IMR-90 (cell line): ENCODE results near the gene ESRRB. TPM values are rescaled to one million over a fixed set of nuclear protein-coding genes. Genes with fewer than 3 reads are reported as not detected.

Experiments
- ATAC-seq: fragments of 200-7000 bp; cut with Tn5 transposase; 2 replicates; pipeline ENCODE4 v1.9.1; 2020; ENCODE audit warnings: low read depth, mild to moderate bottlenecking, moderate library complexity
- BruUV-seq: library from RNA; stranded (reverse); fragments of 400-500 nt; replicated peaks from 2 replicates; lab custom pipeline; 2021; lab: Mats Ljungman, UMichigan
- CTCF ChIA-PET: fragments of 300-600 bp; formaldehyde crosslinking; extraction: SDS; loops from one replicate; lab custom pipeline; 2021; ENCODE audit warnings: antibody characterized with exemption; lab: Yijun Ruan, JAX
- POLR2A ChIA-PET: fragments of 300-600 bp; sonication (Branson Sonifier 250); formaldehyde crosslinking; loops from one replicate; lab custom pipeline; 2022; ENCODE audit warnings: antibody characterized with exemption; ENCODE audit not compliant: unreplicated experiment; lab: Charles Lee
- DNase-seq: peaks from one replicate; pipeline ENCODE4 v3.0.0; 2013
- H2AFZ ChIP-seq: replicated peaks from 2 replicates; pipeline ENCODE3; 2013; ENCODE audit warnings: low read length, mild to moderate bottlenecking; ENCODE audit not compliant: poor library complexity
- H2AK5ac ChIP-seq: 2 replicates; pipeline ENCODE4 v1.6.1; 2013; ENCODE audit warnings: low read depth, low read length, inconsistent platforms
- H2AK9ac ChIP-seq: replicated peaks from 2 replicates; pipeline ENCODE3; 2013; ENCODE audit warnings: mild to moderate bottlenecking, low read depth, low read length, moderate library complexity; ENCODE audit not compliant: poor library complexity
- H2BK120ac ChIP-seq: 2 replicates; pipeline ENCODE4 v1.6.1; 2013; ENCODE audit warnings: low read depth, low read length, inconsistent platforms
- H2BK15ac ChIP-seq: 3 replicates; pipeline ENCODE4 v1.6.1; 2013; ENCODE audit warnings: low read depth, low read length, inconsistent platforms
- H2BK20ac ChIP-seq: 2 replicates; pipeline ENCODE4 v1.6.1; 2013; ENCODE audit warnings: low read depth, mild to moderate bottlenecking, inconsistent platforms, low read length, moderate library complexity
- H2BK5ac ChIP-seq: 2 replicates; pipeline ENCODE4 v1.6.1; 2013; ENCODE audit warnings: mild to moderate bottlenecking, low read depth, low read length, inconsistent platforms; ENCODE audit not compliant: poor library complexity, severe bottlenecking
- H3K14ac ChIP-seq: replicated peaks from 2 replicates; pipeline ENCODE4 v1.6.1; 2013; ENCODE audit warnings: low read depth, low read length, inconsistent platforms
- H3K18ac ChIP-seq: 2 replicates; pipeline ENCODE4 v1.6.1; 2013; ENCODE audit warnings: low read depth, low read length, control low read depth
- H3K23ac ChIP-seq: 2 replicates; pipeline ENCODE4 v1.6.1; 2013; ENCODE audit warnings: low read depth, low read length, inconsistent platforms
- H3K27ac ChIP-seq: 2 replicates; pipeline ENCODE4 v1.5.1; 2013; ENCODE audit warnings: mild to moderate bottlenecking, control low read depth, low read length; ENCODE audit not compliant: insufficient read depth
- H3K27me3 ChIP-seq: 2 replicates; pipeline ENCODE4 v1.6.1; 2013; ENCODE audit warnings: low read length; ENCODE audit not compliant: control insufficient read depth, insufficient read depth
- H3K36me3 ChIP-seq: 2 replicates; pipeline ENCODE4 v1.6.1; 2013; ENCODE audit warnings: low read length, mixed read lengths; ENCODE audit not compliant: control insufficient read depth, insufficient read depth
- H3K4ac ChIP-seq: 2 replicates; pipeline ENCODE4 v1.6.1; 2013; ENCODE audit warnings: low read depth, low read length, inconsistent platforms
- H3K4me1 ChIP-seq: 2 replicates; pipeline ENCODE4 v1.6.1; 2013; ENCODE audit warnings: low read length, mixed read lengths; ENCODE audit not compliant: control insufficient read depth, insufficient read depth
- H3K4me2 ChIP-seq: 2 replicates; pipeline ENCODE4 v1.6.1; 2013; ENCODE audit warnings: low read depth, mild to moderate bottlenecking, control low read depth, low read length, moderate library complexity
- H3K4me3 ChIP-seq: 2 replicates; pipeline ENCODE4 v1.5.1; 2013; ENCODE audit warnings: low read depth, mild to moderate bottlenecking, control low read depth, low read length, moderate library complexity; ENCODE audit not compliant: insufficient read depth
- H3K56ac ChIP-seq: 2 replicates; pipeline ENCODE4 v1.6.1; 2013; ENCODE audit warnings: low read length, inconsistent platforms; ENCODE audit not compliant: insufficient read depth; ENCODE audit errors: extremely low read depth
- H3K79me1 ChIP-seq, 2 experiments: 2 replicates each; pipeline ENCODE4 v1.6.1; 2013; ENCODE audit warnings: low read length in 2 of 2, inconsistent platforms in 1 of 2, low read depth in 1 of 2
- H3K9ac ChIP-seq: 2 replicates; pipeline ENCODE4 v1.6.1; 2013; ENCODE audit warnings: low read depth, low read length, control low read depth
- H3K9me1 ChIP-seq: 2 replicates; pipeline ENCODE4 v1.6.1; 2013; ENCODE audit warnings: low read length, inconsistent platforms; ENCODE audit not compliant: insufficient read depth
- H3K9me3 ChIP-seq: 2 replicates; pipeline ENCODE4 v1.6.1; 2013; ENCODE audit warnings: low read length; ENCODE audit not compliant: control insufficient read depth, insufficient read depth
- H4K20me1 ChIP-seq: 2 replicates; pipeline ENCODE4 v1.6.1; 2013; ENCODE audit warnings: low read length, inconsistent platforms; ENCODE audit not compliant: insufficient read depth
- H4K5ac ChIP-seq: 2 replicates; pipeline ENCODE4 v1.6.1; 2013; ENCODE audit warnings: mild to moderate bottlenecking, low read depth, low read length, control low read depth
- H4K8ac ChIP-seq, 2 experiments: 2 replicates each; pipeline ENCODE4 v1.6.1; 2013; ENCODE audit warnings: low read depth in 2 of 2, low read length in 2 of 2, control low read depth in 1 of 2, inconsistent platforms in 1 of 2
- H4K91ac ChIP-seq: 2 replicates; pipeline ENCODE4 v1.6.1; 2013; ENCODE audit warnings: low read depth, low read length, inconsistent platforms; ENCODE audit not compliant: insufficient read depth
- CEBPB ChIP-seq: IDR thresholded peaks from 2 replicates; pipeline ENCODE4 v1.6.1; 2012; ENCODE audit warnings: low read depth, low read length, improper control_type of control experiment
- ELK1 ChIP-seq: fragments of 150-350 bp; IDR thresholded peaks from 2 replicates; pipeline ENCODE4 v1.6.1; 2016; ENCODE audit warnings: low read depth, mild to moderate bottlenecking, low read length, moderate library complexity, borderline replicate concordance
- MXI1 ChIP-seq: IDR thresholded peaks from 2 replicates; pipeline ENCODE4 v1.6.1; 2012; ENCODE audit warnings: low read depth, mild to moderate bottlenecking, low read length, moderate library complexity, borderline replicate concordance
- NFE2L2 ChIP-seq: fragments of 150-350 bp; IDR thresholded peaks from 2 replicates; pipeline ENCODE4 v1.6.1; 2016; ENCODE audit warnings: low read depth, mild to moderate bottlenecking, low read length
- RCOR1 ChIP-seq: IDR thresholded peaks from 2 replicates; pipeline ENCODE4 v1.6.1; 2012; ENCODE audit warnings: mild to moderate bottlenecking, low read length, improper control_type of control experiment; ENCODE audit not compliant: insufficient replicate concordance
- RFX5 ChIP-seq: IDR thresholded peaks from 2 replicates; pipeline ENCODE4 v1.8.0; 2012; ENCODE audit warnings: low read depth, mild to moderate bottlenecking, low read length, moderate library complexity
- SMC3 ChIP-seq: fragments of 150-350 bp; IDR thresholded peaks from 2 replicates; pipeline ENCODE4 v1.6.1; 2016; ENCODE audit warnings: low read depth, mild to moderate bottlenecking, antibody characterized with exemption, low read length, moderate library complexity
- USF2 ChIP-seq: fragments of 150-350 bp; IDR thresholded peaks from 2 replicates; pipeline ENCODE4 v1.6.1; 2017; ENCODE audit warnings: mild to moderate bottlenecking, antibody characterized with exemption, low read length, low read depth
- WGBS, 2 experiments: methylation state at CpG; one replicate each; pipeline versions ENCODE4 v1.1.5 to v1.1.7; 2013; ENCODE audit warnings: missing lambda C conversion rate in 2 of 2; ENCODE audit not compliant: insufficient read length in 1 of 2; ENCODE audit errors: extremely low coverage in 2 of 2; 5-methylcytosine and 5-hydroxymethylcytosine counted together
- dilution Hi-C: fragments of 300-500 bp; cut with HindIII; formaldehyde crosslinking; loops from one replicate; pipeline ENCODE4 v1.14.3; 2018; ENCODE audit warnings: low sequenced_read_pairs; ENCODE audit not compliant: unreplicated experiment
- in situ Hi-C: fragments of 300-500 bp; cut with MboI; formaldehyde crosslinking; loops from 3 replicates; pipeline ENCODE4 v1.14.3; 2019; ENCODE audit warnings: low sequenced_read_pairs, inconsistent platforms, mixed read lengths
- intact Hi-C: fragments of 100-400 bp; cut with micrococcal nuclease; formaldehyde crosslinking; loops from 2 replicates; pipeline ENCODE4 v1.10.0; 2022
- polyA plus RNA-seq, 3 experiments: library from polyadenylated mRNA; depleted of rRNA; stranded (reverse); fragments of >200 nt; gene quantifications; 2 replicates each; pipeline ENCODE4 v1.2.3, GENCODE V29; 2012; ENCODE audit warnings: low replicate concordance in 1 of 3
- total RNA-seq: library from RNA; depleted of rRNA; stranded (reverse); fragments of >200 nt; gene quantifications from 2 replicates; pipeline ENCODE4 v1.2.3, GENCODE V29; 2012

Gene ESRRB
- total and polyA plus RNA-seq, 2 of the 4 experiments (the other 2 are of a cell fraction) = not detected

GRCh38 chr14:76500480-76500879 is 124.5 kb downstream of the ESRRB start:
- H3K18ac ChIP-seq = no peak overlapping the region
- H3K9ac ChIP-seq = no peak overlapping the region
- no peaks in the 10 kb centered on the region for H3K4me1 ChIP-seq
- no peaks in the 10 kb centered on the region for H3K9me3 ChIP-seq
- ATAC-seq (no peak), DNase-seq (no peak)
- no peak overlapping the region for H3K4me2 ChIP-seq
- no peak overlapping the region for H4K5ac ChIP-seq
- H3K27ac ChIP-seq = no peak overlapping the region
- no peak overlapping the region for H3K56ac ChIP-seq
- TF ChIP-seq ELK1 = no peak
- TF ChIP-seq NFE2L2 = no peak
- TF ChIP-seq CEBPB = no peak
- no peak for TF ChIP-seq RFX5
- no peak for TF ChIP-seq MXI1
- no peak for TF ChIP-seq SMC3
- no peak for TF ChIP-seq USF2
- no peak for TF ChIP-seq RCOR1
- H2AK5ac ChIP-seq = no peak overlapping the region
- no peak overlapping the region for H3K23ac ChIP-seq
- in situ Hi-C loops = no loop called here
- no peaks in the 10 kb centered on the region for H3K9me1 ChIP-seq
- H2AK9ac ChIP-seq = no peak overlapping the region
- POLR2A ChIA-PET = no interaction called here
- no peak overlapping the region for H2BK5ac ChIP-seq
- no peak overlapping the region for H2AFZ ChIP-seq
- H3K27me3 ChIP-seq = no peaks in the 10 kb centered on the region
- H2BK120ac ChIP-seq = no peak overlapping the region
- H4K91ac ChIP-seq = no peak overlapping the region
- no peak overlapping the region for H3K4me3 ChIP-seq
- H3K79me1 ChIP-seq = no peaks in the 10 kb centered on the region
- CTCF ChIA-PET = no interaction called here
- no peak overlapping the region for H3K14ac ChIP-seq
- H3K4ac ChIP-seq = no peak overlapping the region
- dilution Hi-C loops = no loop called here
- H4K20me1 ChIP-seq = no peaks in the 10 kb centered on the region
- no peaks in the 10 kb centered on the region for H3K36me3 ChIP-seq
- H2BK15ac ChIP-seq = no peak overlapping the region
- no peak overlapping the region for H4K8ac ChIP-seq
- intact Hi-C loops = no loop called here
- BruUV-seq = no TSS peak
- no peak overlapping the region for H2BK20ac ChIP-seq
- 64% methylated on average over 3 of the region's 6 CpGs; no CpG with 5 or more reads in 1 of the 2 experiments for WGBS, 2 experiments
